22Rv1 (cell line): ENCODE data around the gene CGNL1.

ENCODE experiments used
- H3K27ac ChIP-seq: fragments of 450-650 bp; 2 replicates; pipeline ENCODE4 v1.5.1; 2017
- ZFX ChIP-seq: fragments of 450-650 bp; IDR thresholded peaks from 2 replicates; pipeline ENCODE4 v1.6.1; 2017; ENCODE audit warnings: antibody characterized with exemption, borderline replicate concordance
- TF ChIP-seq, protein P1 (sequence below): fragments of 450-650 bp; IDR thresholded peaks from 2 replicates; pipeline ENCODE4 v1.5.1; 2017; ENCODE audit warnings: mild to moderate bottlenecking

Gene CGNL1

DNA sequence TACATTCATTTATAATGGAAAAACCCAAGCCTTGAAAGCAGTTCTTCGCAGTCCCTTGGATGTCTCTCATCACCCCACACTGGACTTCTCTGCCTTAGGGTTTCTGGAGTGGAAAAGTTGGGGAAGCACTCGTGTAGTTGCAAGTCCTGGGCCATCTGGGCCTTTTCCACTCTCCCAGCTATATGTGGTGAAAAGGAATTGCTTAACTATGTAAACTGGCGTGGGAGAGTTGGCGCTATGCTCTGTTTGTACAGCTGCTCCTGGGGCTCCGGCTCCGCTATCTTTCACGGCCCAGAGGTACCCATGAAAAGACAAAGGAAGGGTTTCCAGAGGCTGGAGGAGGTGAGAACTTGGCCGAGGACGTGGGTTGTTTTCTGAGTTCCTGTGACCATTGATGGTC lies 134.3 kb downstream of the CGNL1 start:
- TF ChIP-seq, protein P1, sequence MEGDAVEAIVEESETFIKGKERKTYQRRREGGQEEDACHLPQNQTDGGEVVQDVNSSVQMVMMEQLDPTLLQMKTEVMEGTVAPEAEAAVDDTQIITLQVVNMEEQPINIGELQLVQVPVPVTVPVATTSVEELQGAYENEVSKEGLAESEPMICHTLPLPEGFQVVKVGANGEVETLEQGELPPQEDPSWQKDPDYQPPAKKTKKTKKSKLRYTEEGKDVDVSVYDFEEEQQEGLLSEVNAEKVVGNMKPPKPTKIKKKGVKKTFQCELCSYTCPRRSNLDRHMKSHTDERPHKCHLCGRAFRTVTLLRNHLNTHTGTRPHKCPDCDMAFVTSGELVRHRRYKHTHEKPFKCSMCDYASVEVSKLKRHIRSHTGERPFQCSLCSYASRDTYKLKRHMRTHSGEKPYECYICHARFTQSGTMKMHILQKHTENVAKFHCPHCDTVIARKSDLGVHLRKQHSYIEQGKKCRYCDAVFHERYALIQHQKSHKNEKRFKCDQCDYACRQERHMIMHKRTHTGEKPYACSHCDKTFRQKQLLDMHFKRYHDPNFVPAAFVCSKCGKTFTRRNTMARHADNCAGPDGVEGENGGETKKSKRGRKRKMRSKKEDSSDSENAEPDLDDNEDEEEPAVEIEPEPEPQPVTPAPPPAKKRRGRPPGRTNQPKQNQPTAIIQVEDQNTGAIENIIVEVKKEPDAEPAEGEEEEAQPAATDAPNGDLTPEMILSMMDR: no peak
- no peak for TF ChIP-seq ZFX
- no peak overlapping the region for H3K27ac ChIP-seq

DNA sequence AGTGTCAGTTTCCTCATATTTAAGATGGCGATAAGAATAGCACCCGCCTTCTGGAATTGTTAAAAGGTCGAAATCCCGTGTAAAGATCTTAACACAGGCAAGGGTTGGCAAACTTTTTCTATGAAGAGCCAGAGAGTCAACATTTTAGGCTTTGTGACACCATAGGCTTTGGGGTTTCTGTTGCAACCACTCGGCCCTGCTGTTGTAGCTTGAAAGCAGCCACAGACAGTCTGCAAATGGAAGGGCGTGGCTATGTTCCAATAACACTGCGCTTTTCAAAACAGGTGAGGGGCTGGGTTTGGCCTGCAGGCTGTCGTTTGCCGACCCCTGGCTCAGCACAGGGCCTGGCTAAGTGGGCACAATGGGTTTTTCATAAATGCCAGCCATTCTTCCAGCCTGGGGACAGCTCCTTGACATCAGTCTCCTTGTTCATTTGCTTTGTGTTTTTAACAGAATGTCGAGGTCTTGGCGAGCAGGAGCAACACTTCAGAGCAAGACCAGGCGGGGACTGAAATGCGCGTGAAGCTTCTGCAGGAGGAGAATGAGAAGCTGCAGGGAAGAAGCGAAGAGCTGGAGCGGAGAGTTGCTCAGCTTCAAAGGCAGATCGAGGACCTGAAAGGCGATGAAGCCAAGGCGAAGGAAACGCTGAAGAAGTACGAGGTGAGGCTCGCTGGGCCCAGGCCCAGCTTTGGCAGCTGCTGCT lies 140.2 kb downstream of the CGNL1 start:
- no peak overlapping the region for H3K27ac ChIP-seq
- TF ChIP-seq ZFX: no peak
- TF ChIP-seq, protein P1: no peak

DNA sequence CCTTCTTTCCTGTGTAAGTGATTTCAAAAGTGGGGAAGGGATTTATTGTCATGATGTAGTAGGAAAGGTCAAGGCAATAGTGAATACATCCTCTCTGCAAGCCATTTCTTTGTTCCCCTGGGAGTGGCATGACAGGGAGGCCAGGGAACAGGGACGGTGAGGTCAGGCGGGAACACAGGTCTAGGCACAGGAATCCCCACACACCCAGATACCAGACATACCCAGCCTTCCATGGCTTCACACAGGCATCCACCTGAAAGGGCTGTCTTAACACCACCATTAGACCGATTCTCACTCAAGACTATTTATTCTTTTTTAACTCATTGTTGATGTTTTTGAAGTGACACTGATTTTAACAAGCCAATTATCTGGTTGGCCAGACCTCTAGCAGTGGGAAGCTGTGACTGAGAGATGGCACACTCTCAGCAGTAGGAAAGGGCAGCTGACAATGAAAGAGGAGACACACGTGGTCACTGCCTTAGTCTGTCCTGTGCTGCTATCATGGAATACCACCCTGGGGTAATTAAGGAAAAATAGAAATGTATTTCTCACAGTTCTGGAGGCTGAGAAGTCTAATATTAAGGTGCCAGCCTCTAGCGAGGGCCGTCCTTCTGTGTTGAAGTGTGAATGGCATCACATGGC lies 140.8 kb downstream of the CGNL1 start:
- TF ChIP-seq, protein P1: no peak
- no peak for TF ChIP-seq ZFX
- H3K27ac ChIP-seq: no peak overlapping the region

DNA sequence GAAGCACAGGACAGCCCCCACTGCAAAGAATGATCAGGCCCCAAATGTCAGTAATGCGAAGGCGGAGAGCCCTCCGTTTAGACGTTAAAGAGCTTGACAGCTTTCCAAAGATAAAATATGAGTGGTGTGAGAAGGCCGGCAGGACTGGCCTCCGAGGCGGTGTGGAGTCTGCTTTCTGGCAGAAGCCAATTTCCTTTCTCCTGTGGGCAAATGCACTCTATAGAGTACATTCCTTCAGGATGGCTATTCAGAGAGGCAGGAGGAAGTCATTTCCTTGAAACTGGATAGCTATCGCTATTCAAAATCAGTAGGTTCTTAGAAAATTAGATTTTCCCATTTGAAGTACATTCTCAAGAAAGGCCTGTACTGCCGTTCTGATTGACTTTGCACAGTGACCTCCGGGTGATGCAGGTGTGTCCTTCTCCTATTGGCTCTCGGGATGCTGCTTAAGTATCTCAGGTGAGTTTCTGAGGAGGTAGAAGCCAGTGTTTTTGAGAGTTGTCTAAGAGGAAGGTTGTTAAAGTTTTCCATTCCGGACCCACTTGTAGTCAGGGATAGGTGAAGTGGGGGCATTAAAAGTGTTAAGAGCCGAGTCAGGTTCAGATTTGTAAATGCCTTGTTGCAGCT lies 142.6 kb downstream of the CGNL1 start:
- TF ChIP-seq ZFX: no peak
- TF ChIP-seq, protein P1: no peak
- no peak overlapping the region for H3K27ac ChIP-seq

DNA sequence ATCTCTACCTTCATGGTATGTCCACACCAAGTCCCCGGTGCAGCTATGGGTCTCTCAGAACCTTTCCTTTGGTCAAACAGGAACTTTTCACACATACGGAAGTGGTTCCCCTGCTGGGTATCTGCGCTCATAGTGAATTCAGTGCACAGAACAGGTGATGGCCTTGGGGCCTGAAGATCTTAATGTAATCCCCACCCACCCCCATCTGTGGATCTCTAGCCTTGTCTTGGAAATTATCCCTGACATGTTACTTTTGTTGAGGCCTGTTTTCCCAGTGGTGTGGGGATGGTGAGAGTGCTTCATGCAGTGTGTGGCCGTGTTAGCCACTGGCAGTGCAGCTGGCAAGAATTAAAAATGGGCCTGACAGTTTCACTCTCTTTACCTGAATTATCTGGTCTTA lies 143.5 kb downstream of the CGNL1 start:
- TF ChIP-seq, protein P1: no peak
- no peak for TF ChIP-seq ZFX

DNA sequence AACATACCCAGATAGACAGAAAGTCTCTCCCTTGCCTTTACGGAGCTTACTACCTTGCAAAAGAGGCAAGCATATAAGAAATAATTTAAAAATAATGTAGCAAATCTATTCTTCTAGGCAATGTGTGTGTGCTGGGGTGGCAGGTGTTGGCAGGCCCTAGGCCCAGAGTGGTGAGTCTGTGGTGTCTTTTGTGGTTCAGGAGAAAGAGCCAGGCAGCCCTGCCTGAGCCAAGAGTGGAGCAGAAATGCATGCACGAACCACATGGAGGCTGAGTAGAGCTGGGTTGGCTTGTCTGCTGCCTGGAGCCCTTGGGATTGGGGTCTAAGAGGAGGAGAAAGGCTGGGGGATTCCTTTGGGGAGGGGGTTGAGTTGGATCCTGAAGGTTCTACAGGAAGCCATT lies 145.2 kb downstream of the CGNL1 start:
- no peak for TF ChIP-seq ZFX
- TF ChIP-seq, protein P1: no peak

More for the DNA sequence above, 143.5 kb downstream of the CGNL1 start:
- H3K27ac ChIP-seq: no peak overlapping the region

DNA sequence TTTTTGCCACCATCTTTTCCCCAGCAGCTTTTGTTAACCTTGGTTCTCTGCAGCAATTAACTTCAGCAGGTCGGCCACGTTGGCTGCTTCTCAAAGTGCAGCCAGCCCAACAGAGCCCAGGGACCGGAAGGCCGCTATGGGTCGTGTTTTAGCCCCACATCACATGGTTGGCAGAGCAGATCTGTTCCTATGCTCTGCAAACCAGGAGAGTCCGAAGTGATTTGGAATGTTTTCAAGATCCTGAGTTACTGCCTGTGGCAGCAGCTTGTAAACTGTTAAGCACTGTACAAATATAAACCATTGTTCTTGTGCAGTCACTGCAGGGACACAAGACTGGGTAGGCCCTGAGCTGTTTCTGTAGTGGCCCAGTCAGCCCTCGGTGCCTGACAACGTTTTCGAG lies 145.8 kb downstream of the CGNL1 start:
- TF ChIP-seq ZFX: no peak
- TF ChIP-seq, protein P1: no peak
- H3K27ac ChIP-seq: peak overlapping the region; percentile 53

More for the DNA sequence above, 145.2 kb downstream of the CGNL1 start:
- H3K27ac ChIP-seq: no peak overlapping the region
